ENCODE data around the gene VPS8.
"Not testable (repeated sequence)": the region's sequence is repeated elsewhere in the genome, so short reads cannot be mapped to it uniquely, and the experiment has no call there.

The VPS8 gene

DNA sequence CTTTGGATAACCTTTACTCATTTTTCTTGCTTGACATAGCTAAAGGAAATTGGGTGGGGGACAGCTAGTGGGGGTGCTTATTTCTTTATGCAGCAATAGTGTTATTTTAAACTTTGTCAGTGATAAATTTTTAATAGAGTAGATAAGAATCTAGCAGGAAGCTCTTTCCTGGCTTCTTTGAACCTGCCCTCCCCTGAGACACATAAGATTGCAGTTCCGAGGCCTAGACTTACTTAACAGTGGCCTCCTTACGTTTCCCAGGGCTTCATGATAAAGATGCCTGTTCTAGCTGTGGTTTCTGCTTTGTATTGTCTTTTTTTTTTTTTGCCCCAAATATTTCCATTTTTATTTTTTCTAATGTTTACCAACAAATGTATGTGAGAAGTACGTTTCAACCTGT, 170.1 kb downstream of the VPS8 start:
- no peak for DNase-seq (ENCODE audit: low spot score)

DNA sequence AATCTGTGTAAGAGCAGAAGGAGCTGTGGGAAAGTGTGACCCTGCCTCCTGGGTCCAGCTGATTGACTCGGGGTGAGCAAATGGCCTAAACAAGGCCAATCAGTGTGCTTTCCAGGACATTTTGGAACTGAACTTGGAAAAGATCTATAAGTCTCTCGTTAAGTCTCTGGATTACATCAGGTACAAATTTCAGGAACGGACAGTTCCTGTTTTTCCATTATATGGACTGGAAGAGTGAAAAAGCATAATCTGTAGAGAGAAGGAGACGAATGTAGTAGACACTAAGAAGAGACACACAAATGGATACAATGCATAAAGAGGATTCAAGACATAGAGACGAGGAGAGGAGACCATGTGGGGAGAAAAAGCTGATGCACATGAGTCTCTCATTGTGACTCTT, 173.6 kb downstream of the VPS8 start:
- no peak for DNase-seq (ENCODE audit: low spot score)

DNA sequence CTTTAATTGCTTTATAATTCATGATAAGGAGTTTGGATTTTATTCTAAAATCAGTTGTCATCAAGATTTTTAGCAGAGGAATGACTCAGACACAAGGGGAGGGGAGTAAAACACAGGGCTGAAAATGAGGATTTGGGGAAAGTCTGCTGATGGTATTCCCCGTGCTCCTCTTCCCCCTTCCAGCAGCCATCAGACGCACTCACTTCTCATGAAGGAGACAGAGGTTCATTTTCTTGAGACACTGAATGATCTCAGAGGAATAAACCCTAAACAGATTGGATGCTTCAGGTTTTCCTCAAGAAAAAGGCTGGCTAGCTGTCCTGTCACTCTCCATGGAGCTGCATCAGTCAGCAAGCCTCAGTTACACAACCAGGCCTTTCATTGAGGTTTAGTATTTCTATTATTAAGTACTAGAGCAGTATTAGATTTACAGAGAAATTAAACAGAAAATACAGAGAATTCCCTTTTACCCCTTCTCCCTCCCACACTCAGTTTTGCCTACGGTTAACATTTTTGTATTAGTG, 174.5 kb downstream of the VPS8 start:
- no peak for DNase-seq (ENCODE audit: low spot score)

DNA sequence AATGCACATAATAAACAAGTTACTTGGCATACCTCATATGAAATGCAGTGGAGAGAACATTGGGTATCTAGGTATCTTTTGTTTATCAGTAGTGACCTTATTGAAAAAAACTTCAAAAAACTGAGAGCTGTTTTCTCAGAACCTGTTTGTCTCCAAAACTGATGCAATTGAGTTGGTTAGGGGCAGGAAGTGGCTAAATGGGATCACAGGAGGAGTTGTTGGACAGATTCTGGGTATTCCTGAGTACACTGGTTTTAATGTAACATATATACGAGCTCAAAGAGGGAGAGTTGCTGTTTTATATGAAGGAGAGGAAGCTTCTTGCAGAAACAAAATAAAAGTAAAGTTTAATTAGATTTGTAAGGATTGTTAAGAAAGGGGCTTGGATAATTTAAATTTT, 181.4 kb downstream of the VPS8 start:
- no peak for DNase-seq (ENCODE audit: low spot score)

DNA sequence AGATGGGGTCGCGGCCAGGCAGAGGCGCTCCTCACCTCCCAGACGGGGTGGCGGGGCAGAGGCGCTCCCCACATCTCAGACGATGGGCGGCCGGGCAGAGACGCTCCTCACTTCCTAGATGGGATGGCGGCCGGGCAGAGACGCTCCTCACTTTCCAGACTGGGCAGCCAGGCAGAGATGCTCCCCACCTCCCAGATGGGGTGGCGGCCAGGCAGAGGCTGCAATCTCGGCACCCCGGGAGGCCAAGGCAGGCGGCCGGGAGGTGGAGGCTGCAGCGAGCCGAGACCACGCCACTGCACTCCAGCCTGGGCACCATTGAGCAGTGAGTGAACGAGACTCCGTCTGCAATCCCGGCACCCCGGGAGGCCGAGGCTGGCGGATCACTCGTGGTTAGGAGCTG, 191.9 kb downstream of the VPS8 start:
- DNase-seq (ENCODE audit: low spot score), result not testable (repeated sequence)

DNA sequence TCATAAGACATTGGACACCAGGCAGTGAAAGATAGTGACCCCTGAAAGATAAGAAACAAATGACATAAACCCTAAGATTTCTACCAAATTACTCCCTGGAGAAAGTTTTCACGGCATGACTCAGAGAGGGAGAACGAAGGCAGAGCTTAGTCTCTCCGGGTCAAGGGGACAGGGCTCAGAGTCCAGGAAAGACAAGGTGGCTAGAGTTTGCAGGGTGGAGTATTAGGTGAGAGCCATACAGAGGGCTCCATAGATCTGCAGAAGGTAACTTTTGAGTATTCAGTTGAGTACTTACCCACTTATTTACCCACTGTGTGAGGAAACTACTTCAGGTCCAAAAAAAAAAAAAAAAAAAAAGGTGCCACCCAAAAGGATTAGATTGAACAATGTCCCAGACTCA, 197.7 kb downstream of the VPS8 start:
- DNase-seq (ENCODE audit: low spot score), result no peak

DNA sequence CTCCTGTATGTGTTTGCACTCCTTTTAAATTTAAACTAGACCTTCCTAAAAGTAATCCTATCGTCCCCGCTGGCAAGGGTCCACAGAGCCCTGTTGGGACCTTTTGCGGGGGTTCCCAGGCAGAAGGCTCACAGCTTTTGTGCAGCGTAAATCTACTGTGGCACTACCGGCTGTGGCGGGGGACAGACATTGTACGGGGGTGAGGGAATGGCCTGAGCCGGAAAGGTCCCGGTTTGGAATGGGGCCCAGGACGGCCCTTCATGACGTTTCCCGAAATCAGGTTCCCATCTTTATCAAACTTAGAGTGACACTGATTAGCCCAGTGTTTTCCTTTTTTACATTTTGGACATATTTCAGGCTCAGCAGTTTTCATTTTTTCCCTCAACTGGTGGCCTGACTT, 205.6 kb downstream of the VPS8 start:
- DNase-seq (ENCODE audit: low spot score), result not testable (repeated sequence)

DNA sequence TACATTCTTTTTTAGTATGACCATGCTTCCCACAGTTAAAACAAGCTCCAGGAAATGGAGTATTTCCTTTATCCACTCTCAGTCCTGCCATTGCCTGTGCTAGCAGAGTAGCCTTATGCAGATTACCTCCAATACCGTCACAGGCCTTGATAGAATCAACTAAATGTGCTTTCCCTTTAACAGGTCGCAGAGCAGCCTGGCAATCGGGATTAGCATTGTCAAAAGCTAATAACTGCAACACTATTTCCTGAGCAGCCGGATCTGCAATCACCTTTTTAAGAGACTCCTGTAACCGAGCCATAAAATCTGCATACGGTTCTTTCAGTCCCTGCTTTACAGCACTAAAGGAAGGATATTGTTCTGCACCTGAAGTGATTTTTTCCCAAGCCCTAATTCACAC, 206.0 kb downstream of the VPS8 start:
- not testable (repeated sequence) for DNase-seq (ENCODE audit: low spot score)

DNA sequence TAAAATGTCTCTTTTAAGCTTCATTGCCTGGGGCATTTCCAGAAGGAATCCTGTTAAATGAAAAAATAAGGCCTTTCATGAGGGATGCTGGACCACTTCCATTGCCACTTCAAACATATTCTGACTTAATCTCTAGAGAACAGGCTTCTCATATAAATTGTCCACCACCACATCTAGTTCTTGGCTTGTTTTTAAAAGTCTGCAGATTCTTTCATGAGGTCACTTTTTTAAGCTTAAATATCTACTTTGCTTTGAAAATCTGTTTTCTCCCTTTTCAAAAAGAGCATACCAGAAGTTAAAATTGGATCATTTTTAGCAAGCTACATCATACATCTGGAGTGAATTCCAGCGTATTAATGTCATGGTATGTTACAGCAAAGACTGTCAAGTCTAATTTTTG, 209.3 kb downstream of the VPS8 start:
- no peak for DNase-seq (ENCODE audit: low spot score)

DNA sequence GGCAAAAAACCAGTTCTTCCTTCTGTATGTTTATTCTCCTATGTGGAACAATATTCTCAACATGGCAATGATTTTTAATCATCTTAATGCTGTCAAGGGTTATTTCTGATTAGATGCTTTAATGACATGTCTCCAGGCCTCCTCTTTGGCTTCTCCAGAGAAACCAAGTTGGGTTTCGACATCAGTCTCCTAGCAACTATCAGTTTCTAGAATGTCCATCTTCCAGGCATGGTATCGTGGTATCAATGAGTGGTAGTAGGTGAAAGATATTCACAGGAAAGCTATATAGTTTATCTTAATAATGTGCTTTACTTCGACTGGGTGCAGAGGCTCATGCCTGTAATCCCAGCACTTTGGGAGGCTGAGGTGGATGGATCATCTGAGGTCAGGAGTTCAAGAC, 212.4 kb downstream of the VPS8 start:
- DNase-seq (ENCODE audit: low spot score), result no peak

DNA sequence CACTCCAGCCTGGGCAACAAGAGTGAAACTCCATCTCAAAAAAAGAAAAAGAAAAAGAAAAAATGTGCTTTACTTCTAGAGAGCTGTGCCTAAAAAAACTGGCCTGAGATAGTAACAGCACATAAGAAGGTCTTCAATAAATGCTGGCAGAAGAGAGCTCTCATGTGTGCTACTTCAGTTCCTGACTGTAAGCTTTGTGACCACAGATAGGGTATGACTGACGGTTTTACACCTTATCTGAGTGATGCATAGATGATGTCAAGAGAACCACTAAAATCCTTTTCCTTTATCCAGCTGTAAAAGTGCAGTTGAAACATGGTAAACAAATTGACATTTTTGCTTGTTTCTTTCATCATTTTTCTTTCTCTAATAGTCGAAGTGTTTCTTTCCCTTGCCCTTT, 213.0 kb downstream of the VPS8 start:
- DNase-seq (ENCODE audit: low spot score), result no peak

DNA sequence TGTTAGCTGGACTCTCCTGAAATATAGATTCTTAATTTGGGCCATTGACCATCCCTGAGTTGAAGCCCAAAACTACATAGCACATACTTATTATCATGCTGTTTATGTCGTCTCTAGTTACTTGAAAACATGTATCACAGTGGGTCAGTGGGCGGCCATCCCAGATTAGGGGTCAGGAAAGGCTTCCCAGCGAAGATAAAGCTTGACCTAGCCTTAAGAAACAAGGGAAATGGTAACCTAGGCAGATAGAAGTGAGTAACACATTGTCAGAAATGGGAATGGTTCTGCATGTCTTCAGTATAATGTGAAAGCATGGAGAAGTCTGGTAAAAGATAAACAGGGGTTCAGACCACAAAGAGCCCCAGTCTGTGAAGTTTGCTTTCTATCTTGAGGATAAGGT, 216.2 kb downstream of the VPS8 start:
- no peak for DNase-seq (ENCODE audit: low spot score)

DNA sequence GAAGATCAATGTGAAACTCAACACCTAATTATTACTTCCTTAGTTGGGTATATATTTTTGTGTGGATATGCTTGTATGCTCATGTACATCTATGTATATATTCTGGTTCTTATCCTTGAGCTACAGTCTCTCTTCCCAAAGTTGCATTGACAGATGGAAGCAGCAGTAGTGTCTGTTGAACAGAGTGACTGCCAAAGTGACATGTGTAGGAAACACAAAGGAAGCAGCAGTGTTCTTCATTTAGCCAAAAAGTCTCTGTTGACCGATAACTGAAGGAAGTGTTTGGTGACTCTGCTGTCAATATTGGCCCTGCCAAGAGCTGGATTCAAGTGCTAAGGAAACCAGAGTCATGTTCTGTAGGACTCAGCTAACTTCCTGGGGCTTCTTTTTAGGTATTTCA, 217.1 kb downstream of the VPS8 start:
- no peak for DNase-seq (ENCODE audit: low spot score)

DNA sequence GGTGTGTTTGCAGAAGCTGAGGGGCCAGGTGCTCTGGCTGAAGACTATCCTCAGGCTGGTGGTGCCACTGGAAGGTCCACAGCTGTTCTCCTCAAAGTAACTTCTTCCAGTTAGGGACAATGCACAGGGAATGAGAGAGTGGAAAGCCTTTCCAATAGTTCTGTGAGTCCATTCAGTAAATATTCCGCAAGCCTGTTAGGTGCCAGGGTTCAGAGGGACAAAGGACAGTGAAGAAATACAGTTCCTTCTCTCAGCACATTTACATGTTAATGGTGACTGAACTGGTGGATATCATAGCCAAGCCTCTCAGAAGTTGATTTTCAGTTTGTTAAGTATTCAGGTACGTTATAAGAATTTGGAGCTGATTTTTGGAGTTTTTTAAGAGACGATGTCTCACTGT, 218.4 kb downstream of the VPS8 start:
- DNase-seq (ENCODE audit: low spot score), result no peak

DNA sequence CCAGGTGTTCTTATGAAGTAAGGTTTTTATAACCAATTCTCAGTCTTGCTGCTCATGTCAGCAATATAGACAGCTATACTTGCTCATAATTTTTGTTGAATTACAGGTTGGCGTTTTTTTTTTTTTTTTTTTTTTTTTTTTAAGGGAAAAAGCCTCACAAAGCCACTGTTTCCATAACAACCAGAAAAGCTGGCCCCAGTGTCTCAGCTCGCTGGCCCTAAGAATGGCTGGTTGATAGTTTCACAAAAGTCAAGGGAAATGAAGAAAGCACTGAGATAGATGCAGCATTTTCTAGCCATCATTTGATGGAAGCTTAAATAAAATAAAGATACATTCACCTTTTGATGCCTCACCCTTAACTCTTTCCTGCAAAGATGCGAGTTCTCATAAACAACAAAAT, 219.0 kb downstream of the VPS8 start:
- DNase-seq (ENCODE audit: low spot score), result no peak

DNA sequence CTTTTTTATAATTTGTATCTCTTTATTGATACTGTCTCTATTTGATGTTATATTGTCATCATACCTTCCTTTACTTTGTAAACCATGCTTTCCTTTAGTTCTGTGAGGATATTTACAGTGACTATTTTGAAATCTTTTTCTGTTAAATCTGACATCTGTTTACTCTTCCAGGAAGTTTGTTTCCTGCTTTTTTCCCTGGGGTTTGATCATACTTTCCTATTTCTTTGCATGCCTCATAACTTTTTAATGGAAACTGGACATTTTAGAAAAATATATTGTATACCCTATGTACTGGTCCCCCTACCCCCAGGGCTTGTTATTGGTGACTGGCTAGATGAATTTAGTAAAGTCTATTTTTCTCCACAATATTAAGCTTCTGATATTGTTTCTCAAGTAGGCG, 225.8 kb downstream of the VPS8 start:
- no peak for DNase-seq (ENCODE audit: low spot score)

DNA sequence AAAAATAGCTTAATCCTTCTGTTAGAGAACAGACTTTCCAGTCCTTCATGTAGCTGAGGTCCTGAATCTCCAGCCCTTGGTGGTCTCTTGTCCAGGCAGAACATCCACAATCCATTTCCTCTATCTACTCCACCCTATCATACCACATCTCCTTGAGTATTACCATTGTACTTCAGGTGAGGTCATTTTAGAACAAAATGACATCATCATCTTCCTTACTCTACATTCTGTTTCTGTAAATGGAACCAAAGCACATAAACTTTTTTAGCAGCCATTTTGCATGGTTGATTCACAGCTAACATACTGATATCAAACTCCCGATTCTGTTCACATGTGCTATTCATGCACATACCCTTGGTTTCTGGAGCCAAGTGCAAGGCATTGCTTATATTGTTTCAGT, 228.5 kb downstream of the VPS8 start:
- no peak for DNase-seq (ENCODE audit: low spot score)

DNA sequence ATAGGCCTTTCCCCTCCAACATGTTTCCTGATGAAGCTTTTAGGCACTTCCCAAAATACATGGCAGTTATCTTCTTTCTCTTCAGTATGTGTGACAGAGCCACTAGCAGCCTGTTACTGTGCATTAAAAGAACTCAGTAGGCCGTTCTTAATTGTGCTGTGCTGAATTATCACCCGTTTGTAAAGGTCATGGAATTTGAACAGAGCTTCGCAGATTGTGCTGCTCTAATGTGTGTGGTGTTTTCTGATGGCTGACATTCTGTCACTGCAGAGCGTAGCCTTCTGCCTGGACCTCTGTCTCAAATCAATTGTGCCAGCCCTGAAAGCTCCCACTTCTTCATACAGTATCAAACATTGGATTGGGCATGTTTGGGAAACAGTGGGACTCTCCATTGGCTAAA, 229.6 kb downstream of the VPS8 start:
- no peak for DNase-seq (ENCODE audit: low spot score)

DNA sequence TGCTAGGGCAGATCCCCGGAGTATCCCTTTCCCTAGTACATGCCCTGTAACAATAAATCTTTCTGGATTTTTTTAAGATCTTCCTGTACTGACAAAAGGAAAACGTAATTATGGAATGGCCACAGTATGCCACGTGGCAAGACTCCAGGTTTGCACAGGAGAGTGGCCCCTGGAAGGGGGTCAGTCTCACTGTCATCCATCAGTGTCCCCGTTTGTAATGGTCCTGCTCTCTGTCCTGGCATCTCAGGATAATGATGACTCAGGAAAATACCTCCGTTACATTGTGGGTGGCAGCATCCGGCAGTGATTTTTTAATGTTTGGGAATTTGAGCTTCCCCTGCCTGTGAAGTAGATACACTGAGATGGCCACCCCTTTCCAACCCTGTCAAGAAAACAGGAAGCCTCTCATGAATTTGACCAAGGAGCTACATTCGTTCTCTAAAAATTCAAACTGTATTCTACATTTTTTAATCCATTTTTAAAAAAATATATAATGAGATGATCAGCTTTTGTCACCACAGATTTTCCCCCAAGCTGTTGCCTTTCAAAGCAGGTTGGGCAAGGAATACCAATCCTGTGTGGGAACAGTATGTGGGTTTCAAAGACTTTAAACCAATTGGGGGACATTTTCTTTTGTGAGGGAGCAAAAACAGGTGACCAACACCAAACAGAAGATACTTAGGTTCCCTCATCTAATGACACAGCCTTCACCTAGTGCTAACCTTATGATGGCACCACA, 230.5 kb downstream of the VPS8 start:
- DNase-seq (ENCODE audit: low spot score), result no peak

DNA sequence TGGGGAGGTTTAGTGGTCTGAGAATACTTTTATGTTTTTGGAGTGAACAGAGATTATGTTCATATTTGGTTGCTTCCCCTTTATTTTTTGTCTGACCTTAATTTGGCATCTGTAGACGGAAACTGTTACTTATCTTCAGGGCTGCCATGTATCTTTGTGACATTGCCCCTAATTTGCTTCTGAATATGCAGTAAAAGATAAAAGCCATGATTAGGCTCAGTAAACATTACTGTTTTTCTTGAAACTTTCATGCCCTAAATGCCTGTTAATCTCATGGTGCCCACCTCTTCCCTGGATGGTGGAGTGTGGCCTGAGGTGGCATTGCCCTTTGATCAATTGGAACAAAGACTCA, 234.2 kb downstream of the VPS8 start:
- DNase-seq (ENCODE audit: low spot score), result no peak

DNA sequence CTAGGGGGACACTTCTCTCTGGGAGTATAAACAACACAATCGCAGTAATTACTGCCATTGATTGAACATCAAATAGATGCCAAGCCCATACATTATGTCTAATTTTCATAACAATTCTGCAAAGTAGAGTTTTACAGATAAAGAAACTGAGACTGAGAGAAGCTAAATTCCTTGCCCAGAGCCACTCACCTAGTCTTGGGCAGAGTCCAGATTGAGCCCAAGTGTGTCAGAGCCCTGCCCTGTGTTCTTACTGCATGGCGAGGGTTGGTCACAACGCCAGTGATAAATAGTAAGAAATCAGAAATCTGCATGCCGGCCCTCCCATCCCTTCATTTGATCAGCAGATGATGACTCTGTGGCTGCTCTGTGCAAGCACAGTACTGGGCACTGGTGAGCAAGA, 234.6 kb downstream of the VPS8 start:
- no peak for DNase-seq (ENCODE audit: low spot score)

DNA sequence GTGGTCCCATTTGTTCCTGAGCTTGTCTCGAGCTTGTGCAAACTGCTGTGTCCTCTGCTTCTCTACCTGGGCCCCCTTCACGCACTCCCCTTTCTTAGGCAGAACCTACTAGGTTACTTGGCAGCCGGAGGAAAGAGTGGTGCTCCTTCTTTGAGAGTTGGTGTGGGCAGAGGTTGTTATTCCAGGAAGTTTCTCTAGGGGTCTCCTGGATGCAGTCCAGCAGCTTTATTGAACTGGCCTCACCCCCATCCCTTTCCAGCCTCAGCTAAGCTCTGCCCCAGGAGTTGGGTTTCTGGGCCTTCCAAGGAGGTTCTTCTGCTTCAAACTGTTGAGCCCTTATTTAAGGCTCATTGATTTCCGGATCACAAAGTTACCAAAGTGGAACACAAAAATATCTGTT, 237.7 kb downstream of the VPS8 start:
- DNase-seq (ENCODE audit: low spot score), result no peak

DNA sequence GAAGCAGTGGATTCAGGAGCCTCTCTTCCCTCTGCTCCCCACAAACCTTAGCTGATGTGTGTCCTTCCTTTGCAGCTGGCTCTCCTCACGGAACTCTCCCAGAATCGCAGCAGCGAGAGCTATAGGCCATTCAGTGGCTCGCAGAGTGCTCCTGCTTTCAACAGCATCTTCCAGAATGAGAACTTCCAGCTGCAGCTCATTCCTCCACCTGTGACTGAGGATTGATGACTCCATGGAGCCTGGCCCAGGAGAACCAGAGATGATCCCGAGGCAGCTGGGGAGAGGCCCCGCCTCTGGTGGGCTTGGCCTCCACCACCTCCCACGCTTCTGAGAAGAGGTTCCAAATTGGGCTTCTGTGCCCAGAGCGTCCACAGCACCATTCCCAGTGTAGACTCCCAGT, 239.8 kb downstream of the VPS8 start:
- DNase-seq (ENCODE audit: low spot score), result no peak

DNA sequence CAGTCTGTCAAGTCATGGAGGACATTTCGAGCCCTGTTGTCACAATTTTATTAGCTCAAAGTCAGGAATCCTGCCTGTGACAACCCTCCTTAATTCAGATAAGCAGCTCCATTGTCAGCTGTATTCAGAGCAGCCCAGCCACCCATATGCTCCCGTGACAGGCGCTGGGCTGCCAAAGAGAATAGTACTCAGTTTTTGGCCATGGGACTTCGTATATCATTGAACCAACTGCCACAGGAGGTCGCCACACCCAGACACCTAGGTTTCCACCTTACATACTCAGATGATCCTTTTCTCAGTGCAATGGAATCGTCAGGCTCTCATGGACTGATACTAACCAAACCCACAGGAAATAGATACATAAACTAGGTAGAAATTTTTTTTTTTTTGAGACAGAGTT, 240.7 kb downstream of the VPS8 start:
- DNase-seq (ENCODE audit: low spot score), result no peak

DNA sequence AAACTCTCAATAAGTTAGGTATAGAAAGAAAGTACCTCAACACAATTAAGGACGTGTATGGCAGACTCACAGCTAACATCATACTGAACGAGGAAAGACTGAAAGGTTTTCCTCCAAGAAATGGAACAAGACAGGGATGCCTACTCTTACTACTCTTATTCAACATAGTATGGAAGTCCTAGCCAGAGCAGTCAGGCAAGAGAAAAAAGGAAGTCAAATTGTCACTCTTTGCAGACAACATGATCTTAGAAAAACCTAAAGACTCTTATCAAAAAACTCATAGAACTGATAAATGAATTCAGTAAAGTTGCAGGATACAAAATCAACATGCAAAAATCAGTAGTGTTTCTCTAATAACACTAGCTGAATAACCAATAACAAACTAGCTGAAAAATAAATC, 244.9 kb downstream of the VPS8 start:
- DNase-seq (ENCODE audit: low spot score), result no peak
